Measurements from ENCODE around the gene TET1.

DNA sequence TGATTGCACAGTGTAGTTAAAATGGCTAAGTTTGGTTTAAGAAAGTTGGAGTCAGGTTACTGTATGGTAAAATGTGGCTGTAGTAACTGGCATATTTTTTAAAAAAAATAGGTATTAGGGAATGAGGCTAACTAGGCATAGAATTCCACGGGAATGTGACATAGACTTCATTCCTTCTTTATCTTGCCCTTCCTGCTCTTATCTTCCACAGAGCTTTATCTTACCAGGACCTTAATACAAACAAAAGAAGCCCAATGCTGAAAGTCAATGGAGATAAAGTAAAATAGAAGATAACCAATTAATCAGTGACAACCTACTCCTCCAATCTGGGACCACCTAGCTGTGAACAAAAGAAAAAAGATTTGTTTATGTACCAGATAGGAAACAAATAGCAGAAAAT is 58.1 kb downstream of the TET1 start:
- no peak for TF ChIP-seq POLR2A (IDR thresholded peaks at IDR 0.05)
- TF ChIP-seq, protein P1, sequence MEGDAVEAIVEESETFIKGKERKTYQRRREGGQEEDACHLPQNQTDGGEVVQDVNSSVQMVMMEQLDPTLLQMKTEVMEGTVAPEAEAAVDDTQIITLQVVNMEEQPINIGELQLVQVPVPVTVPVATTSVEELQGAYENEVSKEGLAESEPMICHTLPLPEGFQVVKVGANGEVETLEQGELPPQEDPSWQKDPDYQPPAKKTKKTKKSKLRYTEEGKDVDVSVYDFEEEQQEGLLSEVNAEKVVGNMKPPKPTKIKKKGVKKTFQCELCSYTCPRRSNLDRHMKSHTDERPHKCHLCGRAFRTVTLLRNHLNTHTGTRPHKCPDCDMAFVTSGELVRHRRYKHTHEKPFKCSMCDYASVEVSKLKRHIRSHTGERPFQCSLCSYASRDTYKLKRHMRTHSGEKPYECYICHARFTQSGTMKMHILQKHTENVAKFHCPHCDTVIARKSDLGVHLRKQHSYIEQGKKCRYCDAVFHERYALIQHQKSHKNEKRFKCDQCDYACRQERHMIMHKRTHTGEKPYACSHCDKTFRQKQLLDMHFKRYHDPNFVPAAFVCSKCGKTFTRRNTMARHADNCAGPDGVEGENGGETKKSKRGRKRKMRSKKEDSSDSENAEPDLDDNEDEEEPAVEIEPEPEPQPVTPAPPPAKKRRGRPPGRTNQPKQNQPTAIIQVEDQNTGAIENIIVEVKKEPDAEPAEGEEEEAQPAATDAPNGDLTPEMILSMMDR (IDR thresholded peaks at IDR 0.05 in 8 of 11, conservative IDR thresholded peaks at IDR 0.05 in 3 of 11): no peak
